Glutamatergic neuron (in vitro differentiated cells): ENCODE results near the gene RABEP1. TPM values are rescaled to one million over a fixed set of nuclear protein-coding genes. Genes with fewer than 3 reads are reported as not detected.

Experiments
- DNase-seq: peaks from one replicate; pipeline ENCODE4 v3.0.0; 2022
- H3K27ac Mint-ChIP-seq: one replicate; pipeline ENCODE4 v1.8.0; 2020; ENCODE audit warnings: mild to moderate bottlenecking, mixed read lengths, inconsistent platforms; ENCODE audit not compliant: unreplicated experiment
- H3K27me3 Mint-ChIP-seq: one replicate; pipeline ENCODE4 v1.8.0; 2020; ENCODE audit warnings: mild to moderate bottlenecking, moderate library complexity, mixed read lengths, inconsistent platforms; ENCODE audit not compliant: unreplicated experiment
- H3K36me3 Mint-ChIP-seq: one replicate; pipeline ENCODE4 v1.8.0; 2020; ENCODE audit warnings: mild to moderate bottlenecking, mixed read lengths, inconsistent platforms; ENCODE audit not compliant: unreplicated experiment
- H3K4me1 Mint-ChIP-seq: one replicate; pipeline ENCODE4 v1.8.0; 2020; ENCODE audit warnings: mild to moderate bottlenecking, low read depth, mixed read lengths, inconsistent platforms; ENCODE audit not compliant: unreplicated experiment
- H3K4me3 Mint-ChIP-seq: one replicate; pipeline ENCODE4 v1.8.0; 2020; ENCODE audit warnings: mild to moderate bottlenecking, mixed read lengths, inconsistent platforms; ENCODE audit not compliant: unreplicated experiment
- H3K9me3 Mint-ChIP-seq: one replicate; pipeline ENCODE4 v1.8.0; 2020; ENCODE audit warnings: mild to moderate bottlenecking, moderate library complexity, mixed read lengths, inconsistent platforms; ENCODE audit not compliant: unreplicated experiment
- total RNA-seq: library from RNA; stranded (reverse); fragmentation: NEBNext Ultra II Directional; extraction: Animal tissue kit (Norgen Biotek cat#: 25700); gene quantifications from one replicate; pipeline ENCODE4 v1.2.1, GENCODE V29; 2021; ENCODE audit not compliant: unreplicated experiment
- TF ChIP-seq, protein P1 (sequence below): fragments of 200-600 bp; sonication (generic); IDR thresholded peaks from one replicate; pipeline ENCODE4 v1.5.0; 2021; ENCODE audit not compliant: partially characterized antibody, unreplicated experiment

Gene RABEP1
- total RNA-seq, 1 donor from 2014 or later, result 63.0 TPM

DNA sequence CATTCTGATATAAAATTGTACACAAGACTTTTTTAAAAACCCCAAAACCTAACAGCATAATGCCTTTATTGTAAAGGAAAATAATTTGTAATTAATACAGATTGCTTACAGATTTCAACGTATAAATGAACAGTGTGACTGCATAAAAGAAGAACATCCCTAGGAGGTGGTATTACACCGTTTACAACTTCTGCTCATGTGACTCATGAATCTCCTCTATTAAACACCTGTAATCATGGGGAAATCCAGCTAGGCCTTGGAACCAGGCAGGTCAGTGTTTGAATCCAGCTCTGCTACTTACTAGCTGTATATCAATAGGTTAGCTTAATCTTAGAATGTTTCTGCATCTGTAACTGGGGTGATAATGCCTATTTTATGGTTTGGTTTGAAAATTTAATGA is 15.2 kb downstream of the RABEP1 start:
- TF ChIP-seq, protein P1, sequence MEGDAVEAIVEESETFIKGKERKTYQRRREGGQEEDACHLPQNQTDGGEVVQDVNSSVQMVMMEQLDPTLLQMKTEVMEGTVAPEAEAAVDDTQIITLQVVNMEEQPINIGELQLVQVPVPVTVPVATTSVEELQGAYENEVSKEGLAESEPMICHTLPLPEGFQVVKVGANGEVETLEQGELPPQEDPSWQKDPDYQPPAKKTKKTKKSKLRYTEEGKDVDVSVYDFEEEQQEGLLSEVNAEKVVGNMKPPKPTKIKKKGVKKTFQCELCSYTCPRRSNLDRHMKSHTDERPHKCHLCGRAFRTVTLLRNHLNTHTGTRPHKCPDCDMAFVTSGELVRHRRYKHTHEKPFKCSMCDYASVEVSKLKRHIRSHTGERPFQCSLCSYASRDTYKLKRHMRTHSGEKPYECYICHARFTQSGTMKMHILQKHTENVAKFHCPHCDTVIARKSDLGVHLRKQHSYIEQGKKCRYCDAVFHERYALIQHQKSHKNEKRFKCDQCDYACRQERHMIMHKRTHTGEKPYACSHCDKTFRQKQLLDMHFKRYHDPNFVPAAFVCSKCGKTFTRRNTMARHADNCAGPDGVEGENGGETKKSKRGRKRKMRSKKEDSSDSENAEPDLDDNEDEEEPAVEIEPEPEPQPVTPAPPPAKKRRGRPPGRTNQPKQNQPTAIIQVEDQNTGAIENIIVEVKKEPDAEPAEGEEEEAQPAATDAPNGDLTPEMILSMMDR, result no peak
- DNase-seq, result no peak
- no peak overlapping the region for H3K27ac Mint-ChIP-seq
- no peaks in the 10 kb centered on the region for H3K36me3 Mint-ChIP-seq
- no peak overlapping the region for H3K4me3 Mint-ChIP-seq
- peaks cover 2% of the 10 kb centered on the region for H3K27me3 Mint-ChIP-seq
- no peaks in the 10 kb centered on the region for H3K4me1 Mint-ChIP-seq
- no peaks in the 10 kb centered on the region for H3K9me3 Mint-ChIP-seq

DNA sequence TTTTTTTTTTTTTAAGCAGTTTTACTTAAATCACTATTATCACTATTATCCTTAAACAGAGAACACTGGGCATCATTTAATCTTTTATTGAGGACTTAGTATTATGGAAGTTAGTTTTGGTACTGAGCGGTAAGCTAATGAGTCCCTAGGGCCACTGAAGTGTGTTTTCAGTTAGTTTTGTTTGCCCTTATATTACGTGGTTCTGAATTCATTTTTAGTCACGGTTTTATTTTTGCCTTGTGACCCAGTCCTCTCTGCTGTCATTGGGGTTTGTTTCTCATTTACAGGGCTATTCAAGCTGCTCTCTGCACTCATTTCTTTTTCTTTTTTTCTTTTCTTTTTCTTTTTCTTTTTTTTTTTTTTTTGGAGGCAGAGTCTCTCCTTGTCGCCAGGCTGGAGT is 17.3 kb downstream of the RABEP1 start:
- no peaks in the 10 kb centered on the region for H3K4me1 Mint-ChIP-seq
- H3K27me3 Mint-ChIP-seq, result no peaks in the 10 kb centered on the region
- H3K9me3 Mint-ChIP-seq, result no peaks in the 10 kb centered on the region
- DNase-seq, result no peak
- TF ChIP-seq, protein P1, result no peak
- no peak overlapping the region for H3K27ac Mint-ChIP-seq
- H3K4me3 Mint-ChIP-seq, result no peak overlapping the region
- no peaks in the 10 kb centered on the region for H3K36me3 Mint-ChIP-seq

DNA sequence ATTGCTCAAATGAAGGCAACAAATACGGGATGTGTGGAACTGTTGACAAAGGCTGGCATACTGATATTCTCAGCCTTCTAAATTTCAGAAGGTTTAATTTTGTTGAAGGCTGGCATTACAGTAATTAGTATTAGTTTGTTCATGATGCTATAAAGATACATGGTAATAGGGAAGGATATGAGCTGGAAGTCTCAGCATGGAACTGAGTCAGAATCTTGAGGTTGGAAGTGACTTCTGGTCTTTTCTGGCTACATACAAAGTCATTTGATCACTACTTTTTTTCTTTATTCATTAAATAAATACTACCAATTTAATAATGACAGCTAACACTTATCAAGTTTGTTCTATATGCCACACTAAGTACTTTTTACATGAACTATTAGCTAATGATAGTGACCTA is 22.6 kb downstream of the RABEP1 start:
- Mint-ChIP-seq H3K27me3 (no peaks in the 10 kb centered on the region), H3K27ac (no peak overlapping the region), H3K4me3 (no peak overlapping the region), H3K9me3 (no peaks in the 10 kb centered on the region), H3K4me1 (peaks cover 2% of the 10 kb centered on the region), H3K36me3 (no peaks in the 10 kb centered on the region)
- DNase-seq, result no peak
- TF ChIP-seq, protein P1, result no peak

DNA sequence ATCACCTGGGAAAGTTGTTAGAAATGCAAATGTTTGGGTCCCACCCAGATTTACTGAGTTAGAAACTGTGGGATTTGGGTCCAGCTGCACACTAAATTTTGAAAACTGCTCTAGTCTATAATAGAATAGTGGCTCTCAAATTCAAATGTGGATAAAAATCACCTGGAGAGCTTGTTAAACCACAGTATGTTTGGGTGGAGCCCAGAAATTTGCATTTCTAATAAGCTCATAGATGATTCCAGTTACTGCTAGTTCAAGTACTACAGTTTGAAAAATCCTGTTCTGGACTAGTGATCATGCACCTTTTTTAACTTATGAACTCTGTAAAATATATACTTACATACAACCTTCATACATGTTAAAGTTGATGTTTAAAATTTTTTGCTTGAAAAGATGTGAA is 27.8 kb downstream of the RABEP1 start:
- no peak for DNase-seq
- H3K4me3 Mint-ChIP-seq, result no peak overlapping the region
- no peaks in the 10 kb centered on the region for H3K9me3 Mint-ChIP-seq
- H3K27me3 Mint-ChIP-seq, result no peaks in the 10 kb centered on the region
- no peaks in the 10 kb centered on the region for H3K36me3 Mint-ChIP-seq
- H3K27ac Mint-ChIP-seq, result no peak overlapping the region
- TF ChIP-seq, protein P1, result no peak
- peaks cover 2% of the 10 kb centered on the region for H3K4me1 Mint-ChIP-seq

DNA sequence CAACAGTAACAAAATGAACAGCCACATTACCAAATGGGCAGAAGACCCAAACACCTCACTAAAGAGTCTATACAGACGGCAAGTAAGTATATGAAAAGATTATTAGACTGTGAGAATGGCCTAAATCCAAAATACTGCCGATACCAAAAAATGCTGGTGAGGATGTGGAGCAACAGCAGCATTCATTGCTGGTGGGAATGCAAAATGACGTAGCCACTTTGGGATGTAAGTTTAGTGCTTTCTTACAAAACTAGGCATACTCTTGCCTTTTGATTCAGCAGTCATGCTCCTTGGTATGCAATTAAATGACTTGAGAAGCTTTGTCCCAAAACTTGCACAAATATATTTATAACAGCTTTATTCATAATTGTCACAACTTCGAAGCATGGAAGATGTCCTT is 43.8 kb downstream of the RABEP1 start:
- no peaks in the 10 kb centered on the region for H3K9me3 Mint-ChIP-seq
- TF ChIP-seq, protein P1, result no peak
- H3K27ac Mint-ChIP-seq, result no peak overlapping the region
- no peak for DNase-seq
- H3K27me3 Mint-ChIP-seq, result peaks cover 2% of the 10 kb centered on the region
- H3K4me1 Mint-ChIP-seq, result no peaks in the 10 kb centered on the region
- H3K4me3 Mint-ChIP-seq, result no peak overlapping the region
- H3K36me3 Mint-ChIP-seq, result peaks cover 5% of the 10 kb centered on the region
